Measurements from ENCODE around the gene REPIN1. TPM values are rescaled to one million over a fixed set of nuclear protein-coding genes. Genes with fewer than 3 reads are reported as not detected.

REPIN1 gene
- total RNA-seq, result 95.8 TPM
- 53.7 TPM for polyA plus RNA-seq (ENCODE audit: insufficient read depth, low read depth, low replicate concordance)
- long read RNA-seq, donor 1, transcript REPIN1-203 (2 exons, 2,969 nt), result minor isoform, 12 of 115 reads
- long read RNA-seq, donor 1, transcript REPIN1-219 (3 exons, 480 nt), result minor isoform, 5 of 115 reads
- long read RNA-seq, donor 1, transcript REPIN1-202 (1 exons, 2,876 nt), result major isoform, 88 of 115 reads
- long read RNA-seq, donor 1, partial matches to known transcripts, result 0 of 115 reads
- long read RNA-seq, donor 1, other reads (novel, unspliced or antisense), result 0 of 115 reads
- long read RNA-seq, donor 2, transcript REPIN1-207 (2 exons, 1,064 nt), result minor isoform, 5 of 89 reads
- long read RNA-seq, donor 2, transcript REPIN1-202 (1 exons, 2,876 nt), result major isoform, 77 of 89 reads
- long read RNA-seq, donor 2, transcript REPIN1-203 (2 exons, 2,969 nt), result minor isoform, 6 of 89 reads
- long read RNA-seq, donor 2, partial matches to known transcripts, result 0 of 89 reads
- long read RNA-seq, donor 2, other reads (novel, unspliced or antisense), result 0 of 89 reads
- long read RNA-seq, donor 3, transcript REPIN1-203 (2 exons, 2,969 nt), result minor isoform, 5 of 94 reads
- long read RNA-seq, donor 3, transcript REPIN1-202 (1 exons, 2,876 nt), result major isoform, 82 of 94 reads
- long read RNA-seq, donor 3, partial matches to known transcripts, result 0 of 94 reads
- long read RNA-seq, donor 3, other reads (novel, unspliced or antisense), result 0 of 94 reads
- long read RNA-seq, donor 4, transcript REPIN1-214 (3 exons, 2,058 nt), result minor isoform, 5 of 64 reads
- long read RNA-seq, donor 4, transcript REPIN1-203 (2 exons, 2,969 nt), result minor isoform, 11 of 64 reads
- long read RNA-seq, donor 4, transcript REPIN1-202 (1 exons, 2,876 nt), result major isoform, 46 of 64 reads
- long read RNA-seq, donor 4, partial matches to known transcripts, result 0 of 64 reads
- long read RNA-seq, donor 4, other reads (novel, unspliced or antisense), result 0 of 64 reads
- long read RNA-seq, donor 5, transcript REPIN1-202 (1 exons, 2,876 nt), result major isoform, 5 of 5 reads
- long read RNA-seq, donor 5, partial matches to known transcripts, result 0 of 5 reads
- long read RNA-seq, donor 5, other reads (novel, unspliced or antisense), result 0 of 5 reads
- long read RNA-seq, donor 6, transcript REPIN1-202 (1 exons, 2,876 nt), result major isoform, 27 of 31 reads
- long read RNA-seq, donor 6, partial matches to known transcripts, result 0 of 31 reads
- long read RNA-seq, donor 6, other reads (novel, unspliced or antisense), result 0 of 31 reads
- long read RNA-seq, donor 7, transcript REPIN1-203 (2 exons, 2,969 nt), result minor isoform, 25 of 141 reads
- long read RNA-seq, donor 7, transcript REPIN1-207 (2 exons, 1,064 nt), result minor isoform, 5 of 141 reads
- long read RNA-seq, donor 7, transcript REPIN1-214 (3 exons, 2,058 nt), result minor isoform, 6 of 141 reads
- long read RNA-seq, donor 7, transcript REPIN1-202 (1 exons, 2,876 nt), result major isoform, 95 of 141 reads
- long read RNA-seq, donor 7, partial matches to known transcripts, result 1 of 141 reads
- long read RNA-seq, donor 7, other reads (novel, unspliced or antisense), result 7 of 141 reads
- long read RNA-seq, donor 8, transcript REPIN1-202 (1 exons, 2,876 nt), result major isoform, 89 of 97 reads
- long read RNA-seq, donor 8, partial matches to known transcripts, result 0 of 97 reads
- long read RNA-seq, donor 8, other reads (novel, unspliced or antisense), result 0 of 97 reads
- long read RNA-seq, donor 9, transcript REPIN1-214 (3 exons, 2,058 nt), result minor isoform, 5 of 56 reads
- long read RNA-seq, donor 9, transcript REPIN1-203 (2 exons, 2,969 nt), result minor isoform, 5 of 56 reads
- long read RNA-seq, donor 9, transcript REPIN1-202 (1 exons, 2,876 nt), result major isoform, 43 of 56 reads
- long read RNA-seq, donor 9, partial matches to known transcripts, result 0 of 56 reads
- long read RNA-seq, donor 9, other reads (novel, unspliced or antisense), result 0 of 56 reads
- long read RNA-seq, donor 10, transcript REPIN1-214 (3 exons, 2,058 nt), result minor isoform, 5 of 108 reads
- long read RNA-seq, donor 10, transcript REPIN1-203 (2 exons, 2,969 nt), result minor isoform, 8 of 108 reads
- long read RNA-seq, donor 10, transcript REPIN1-202 (1 exons, 2,876 nt), result major isoform, 86 of 108 reads
- long read RNA-seq, donor 10, partial matches to known transcripts, result 0 of 108 reads
- long read RNA-seq, donor 10, other reads (novel, unspliced or antisense), result 0 of 108 reads

GRCh38 chr7:150368096-150368883 is at the start of gene REPIN1:
Gene REPIN1 (plus strand): TSS chr7:150368822. CDS start chr7:150369712, 890 bp downstream.
- Histone ChIP-seq H3K4me1 (ENCODE audit: control insufficient read depth in 2 of 3, insufficient read depth in 2 of 3, low read depth in 1 of 3, low read length in 3 of 3) (peaks cover 5 to 26% (median 10%) of the 10 kb centered on the region in 3 donors), H3K36me3 (ENCODE audit: control insufficient read depth in 2 of 3, insufficient read depth in 3 of 3, low read length in 3 of 3) (peaks cover 3 to 8% (median 7%) of the 10 kb centered on the region in 3 donors), H3K4me3 (ENCODE audit: low read length in 3 of 3) (peak within 1 kb of the TSS; percentile 64 to 90 (median 90)), H3K9me3 (ENCODE audit: control insufficient read depth in 2 of 3, insufficient read depth in 1 of 3, low read length in 3 of 3) (no peaks in the 10 kb centered on the region), H3K27me3 (ENCODE audit: control insufficient read depth, insufficient read depth, low read length) (no peaks in the 10 kb centered on the region), H3K27ac (ENCODE audit: low read depth in 2 of 2, low read length in 2 of 2) (peak within 1 kb of the TSS; percentile 94 to 97), H3K9ac (ENCODE audit: low read length in 3 of 3) (peak within 1 kb of the TSS; percentile 77 to 91 (median 85))
- no peak for FAIRE-seq
- DNase-seq, result peak; percentile 95 to 98 (median 96)
- intact Hi-C loops (cut with DNase I), result no loop called here
- no peak for TF ChIP-seq CTCF (IDR thresholded peaks at IDR 0.05; ENCODE audit: borderline replicate concordance, extremely low read depth, insufficient read depth)

DNA sequence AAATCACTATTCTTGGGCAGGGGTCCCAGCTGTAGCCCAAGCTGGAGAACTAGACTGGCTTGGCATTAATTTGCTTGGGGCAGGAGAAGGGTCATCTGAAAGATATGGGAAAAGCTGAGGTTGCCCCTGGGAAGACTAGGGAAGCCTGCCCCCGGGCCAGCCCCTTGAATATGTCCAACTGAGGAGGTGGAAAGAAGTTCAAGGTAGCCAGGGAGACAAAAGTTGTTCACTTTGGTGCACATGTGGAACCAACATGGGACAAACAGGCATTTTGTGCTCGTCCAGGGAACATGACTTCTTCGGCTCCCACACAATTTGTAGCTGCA is 46.9 kb upstream of the REPIN1 start:
- TF ChIP-seq CTCF (IDR thresholded peaks at IDR 0.05; ENCODE audit: borderline replicate concordance, extremely low read depth, insufficient read depth), result no peak
- Histone ChIP-seq H3K4me3 (ENCODE audit: low read length in 3 of 3) (peak overlapping the region in 1 of 3 donors; percentile 80), H3K9me3 (ENCODE audit: control insufficient read depth in 2 of 3, insufficient read depth in 1 of 3, low read length in 3 of 3) (no peaks in the 10 kb centered on the region), H3K27me3 (ENCODE audit: control insufficient read depth, insufficient read depth, low read length) (no peaks in the 10 kb centered on the region), H3K36me3 (ENCODE audit: control insufficient read depth in 2 of 3, insufficient read depth in 3 of 3, low read length in 3 of 3) (peaks cover 0 to 11% (median 0%) of the 10 kb centered on the region in 3 donors), H3K4me1 (ENCODE audit: control insufficient read depth in 2 of 3, insufficient read depth in 2 of 3, low read depth in 1 of 3, low read length in 3 of 3) (peaks cover 0 to 30% (median 20%) of the 10 kb centered on the region in 3 donors), H3K27ac (ENCODE audit: low read depth in 2 of 2, low read length in 2 of 2) (peak overlapping the region; percentile 90 to 95), H3K9ac (ENCODE audit: low read length in 3 of 3) (no peak overlapping the region)
- intact Hi-C loops (cut with DNase I), result no loop called here
- FAIRE-seq (no peak), DNase-seq (no peak)
